NCI-H2081 (cell line): ENCODE measurements around the gene KPTN.

Experiments used
- DNase-seq, 2 experiments: peaks; one replicate each; lab custom pipeline; 2025; lab: John Stamatoyannopoulos, UW

Gene KPTN

GRCh38 chr19:47508721-47509120 is 24.7 kb upstream of the KPTN start:
- DNase-seq: no peak

- no peak for DNase-seq
Observed at GRCh38 chr19:47507924-47508553, 24.0 kb upstream of the KPTN start.

DNA sequence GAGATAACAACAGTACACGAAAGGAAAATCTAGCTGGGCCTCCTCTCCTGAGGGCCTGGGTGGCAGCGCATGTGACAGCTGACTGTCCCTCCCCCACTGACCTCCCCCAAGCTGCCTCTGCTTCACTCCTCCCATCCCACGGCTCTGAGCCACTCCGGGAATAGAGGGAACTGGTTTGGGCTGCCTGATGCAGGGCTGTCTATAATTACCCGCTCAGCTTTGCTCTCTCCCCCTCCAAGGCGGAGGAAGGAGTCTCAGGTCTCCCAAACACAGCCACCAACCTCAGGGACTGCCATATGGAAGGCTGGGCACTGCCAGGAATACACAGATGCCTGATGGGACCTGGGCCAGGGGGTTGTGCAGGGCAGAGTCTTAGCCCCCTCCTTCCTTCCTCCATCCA is 23.0 kb upstream of the KPTN start:
- DNase-seq: no peak

DNA sequence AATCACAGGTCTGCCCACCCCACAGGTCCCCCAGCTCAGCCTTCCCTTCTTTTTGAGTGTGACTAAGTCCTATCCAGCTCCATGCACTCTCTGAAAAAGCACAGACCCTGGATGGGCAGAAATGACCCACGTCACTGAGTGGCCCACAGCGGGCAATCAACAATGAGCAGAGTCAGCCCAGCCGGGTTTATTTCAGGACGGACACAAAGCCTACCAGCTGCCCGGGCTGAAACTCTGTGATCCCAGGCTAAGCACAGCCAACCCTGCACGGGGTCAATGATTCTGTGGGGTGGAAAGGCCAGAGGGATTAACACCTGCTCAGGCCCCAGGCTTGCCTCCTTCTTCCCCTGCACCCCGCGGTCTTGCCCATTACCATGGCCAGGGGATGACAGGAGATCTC is 22.4 kb upstream of the KPTN start:
- DNase-seq: no peak

DNA sequence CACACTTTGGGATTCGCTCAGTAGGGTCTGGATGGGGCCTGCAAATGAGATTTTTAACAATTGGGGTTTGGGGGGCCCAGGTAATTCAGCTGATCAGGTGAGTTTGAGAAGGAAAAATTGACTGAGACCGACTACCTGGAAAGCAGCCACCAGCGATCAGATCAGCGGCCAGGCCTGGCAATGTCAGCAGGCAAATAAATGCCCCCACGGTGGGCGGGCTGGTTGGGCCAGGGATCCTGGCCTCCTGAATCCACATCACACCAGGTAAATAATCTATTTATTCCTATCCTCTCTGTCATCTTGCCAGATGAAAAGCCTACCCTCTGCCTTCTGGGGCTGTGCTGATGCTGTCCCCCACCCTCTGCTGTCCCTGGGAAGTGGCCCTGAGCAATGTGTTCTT is 21.5 kb upstream of the KPTN start:
- no peak for DNase-seq

DNA sequence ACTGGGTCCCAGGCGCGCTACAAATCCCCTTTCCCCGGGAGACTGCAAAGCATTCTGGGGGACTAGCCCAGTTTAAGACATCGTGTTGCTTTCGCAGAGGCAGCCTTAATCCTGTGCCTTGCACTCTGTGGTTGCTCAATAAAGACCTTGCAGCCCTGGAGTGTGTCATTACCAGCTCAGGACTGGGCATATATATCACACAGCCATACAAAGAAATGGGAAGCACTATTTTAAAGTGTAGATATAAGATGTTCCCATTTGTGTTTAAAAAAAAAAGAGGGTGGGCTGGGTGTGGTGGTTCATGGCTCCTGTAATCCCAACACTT is 19.8 kb upstream of the KPTN start:
- no peak for DNase-seq

DNA sequence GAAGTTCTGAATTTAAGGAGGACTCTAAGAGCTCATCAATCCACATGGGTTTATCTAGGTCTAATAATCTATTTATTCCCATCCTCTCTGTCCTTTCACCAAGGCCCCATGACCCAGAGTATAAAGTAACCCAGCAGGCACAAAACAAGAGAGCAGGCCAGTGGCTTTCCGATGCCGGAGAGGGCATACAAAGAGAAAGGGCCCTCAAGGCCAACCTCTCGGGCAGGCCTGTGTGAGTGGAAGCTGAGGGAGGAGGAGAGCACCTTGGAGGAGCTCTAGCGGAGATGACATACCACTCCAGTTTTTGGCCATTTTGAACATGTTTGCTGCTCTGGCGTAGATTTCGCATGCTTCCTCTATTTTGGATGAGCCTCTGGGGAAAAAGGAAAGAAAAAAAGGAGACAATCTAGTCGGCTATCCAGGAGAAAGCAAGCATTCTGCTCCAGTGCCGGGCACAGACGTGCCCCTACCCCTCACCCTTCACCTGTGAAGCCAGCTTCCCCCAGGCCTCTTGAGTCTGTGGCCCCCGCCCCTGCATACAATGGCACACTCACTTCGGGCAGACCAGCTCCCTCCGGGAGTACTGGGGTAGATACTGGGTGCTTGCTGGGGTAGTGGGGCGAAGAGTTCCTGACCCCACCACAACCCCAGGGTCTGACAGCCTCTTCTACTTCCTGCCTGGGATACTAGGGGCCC is 19.3 kb upstream of the KPTN start:
- no peak for DNase-seq

DNA sequence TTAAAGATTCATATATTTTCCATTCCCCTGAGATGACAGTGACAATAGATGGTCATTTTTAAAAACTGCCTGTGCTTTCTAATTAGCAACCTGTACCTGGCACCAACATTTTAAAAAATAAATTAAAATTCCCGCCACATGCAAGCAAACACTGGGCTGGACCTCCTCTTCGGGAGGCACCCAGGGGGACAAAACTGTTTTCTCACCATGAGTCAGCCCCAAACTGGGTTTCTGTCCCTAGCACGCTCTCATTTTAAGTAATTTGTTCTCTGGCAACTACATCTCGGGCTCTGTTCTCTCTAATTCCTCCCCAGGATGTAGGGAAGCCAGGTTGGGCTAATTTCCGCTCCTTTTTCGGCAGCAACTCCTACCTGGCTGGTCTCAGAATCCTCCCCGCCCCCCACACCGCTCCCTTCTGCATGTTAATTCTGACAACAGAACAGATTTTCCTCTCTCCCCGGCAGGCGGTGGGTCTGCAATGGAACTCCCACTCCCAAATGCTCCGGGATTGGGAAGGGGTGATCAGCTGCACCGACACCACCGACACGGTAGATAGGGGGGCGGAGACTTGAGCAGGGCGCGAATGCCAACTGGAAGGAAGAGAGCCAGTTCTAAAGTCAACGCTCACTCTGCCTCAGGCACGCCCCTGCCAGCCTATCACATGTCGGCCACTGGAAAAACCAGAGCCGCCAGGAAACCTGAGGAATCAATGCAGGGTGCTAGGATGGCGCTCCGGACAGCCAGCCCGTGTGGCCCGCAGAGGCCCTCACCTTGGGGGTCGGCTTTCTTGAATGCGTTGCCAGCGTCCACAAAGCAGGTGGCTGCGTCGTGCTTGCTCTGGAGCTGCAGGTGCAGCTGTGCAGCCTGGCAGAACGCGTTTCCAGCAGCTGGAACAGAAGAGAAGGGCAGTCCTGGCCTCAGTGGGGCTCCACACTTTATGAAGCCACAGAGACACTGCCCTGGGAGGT is 16.1 kb upstream of the KPTN start:
- no peak for DNase-seq

- no peak for DNase-seq
Observed at GRCh38 chr19:47499371-47499770, 15.4 kb upstream of the KPTN start.

DNA sequence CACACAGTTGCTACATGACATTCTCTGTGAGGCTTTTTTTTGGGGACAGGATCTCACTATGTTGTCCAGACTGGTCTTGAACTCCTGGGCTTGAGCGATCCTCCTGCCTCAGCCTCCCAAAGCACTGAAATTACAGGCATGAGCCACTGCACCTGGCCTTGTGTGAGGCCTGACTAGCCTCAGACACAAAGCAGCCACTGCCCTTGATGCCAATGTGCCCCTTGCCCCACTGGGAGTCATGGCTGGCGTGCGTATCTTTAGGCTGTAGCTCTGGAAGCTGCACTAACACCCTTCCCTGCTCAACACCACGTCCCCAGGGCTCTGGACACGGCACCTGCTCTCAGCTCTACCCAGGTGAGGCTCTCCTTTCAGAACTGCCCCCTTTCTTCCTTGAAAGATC is 14.5 kb upstream of the KPTN start:
- DNase-seq: no peak

GRCh38 chr19:47497821-47498520 is 14.0 kb upstream of the KPTN start:
- DNase-seq: peak in 1 of 2 experiments; percentile 47

- DNase-seq: peak; percentile 58 to 89
Observed at GRCh38 chr19:47497050-47497766, 13.2 kb upstream of the KPTN start.

- no peak for DNase-seq
Observed at GRCh38 chr19:47495478-47496372, 11.7 kb upstream of the KPTN start.

DNA sequence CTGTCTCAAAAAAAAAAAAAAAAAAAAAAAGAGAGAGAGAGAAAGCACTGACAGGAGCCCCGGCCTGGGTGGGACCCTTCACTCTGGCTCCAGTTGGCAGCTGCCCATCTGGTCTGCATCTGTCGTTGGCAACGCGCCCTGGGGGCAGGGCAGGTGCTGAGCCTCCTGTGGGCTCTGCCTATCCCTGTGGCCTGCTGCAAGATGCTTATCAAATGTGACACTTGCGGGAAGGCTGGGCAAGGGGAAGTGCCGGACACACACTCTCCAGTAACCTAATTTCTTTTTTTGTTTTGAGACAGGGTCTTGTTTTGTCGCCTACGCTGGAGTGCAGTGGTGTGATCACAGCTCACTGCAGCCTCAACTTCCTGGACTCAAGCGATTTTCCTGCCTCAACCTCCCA is 10.7 kb upstream of the KPTN start:
- DNase-seq: peak; percentile 20 to 46

GRCh38 chr19:47494211-47494547 is 10.2 kb upstream of the KPTN start:
- no peak for DNase-seq

GRCh38 chr19:47493378-47494210 is 9.6 kb upstream of the KPTN start:
- no peak for DNase-seq

DNA sequence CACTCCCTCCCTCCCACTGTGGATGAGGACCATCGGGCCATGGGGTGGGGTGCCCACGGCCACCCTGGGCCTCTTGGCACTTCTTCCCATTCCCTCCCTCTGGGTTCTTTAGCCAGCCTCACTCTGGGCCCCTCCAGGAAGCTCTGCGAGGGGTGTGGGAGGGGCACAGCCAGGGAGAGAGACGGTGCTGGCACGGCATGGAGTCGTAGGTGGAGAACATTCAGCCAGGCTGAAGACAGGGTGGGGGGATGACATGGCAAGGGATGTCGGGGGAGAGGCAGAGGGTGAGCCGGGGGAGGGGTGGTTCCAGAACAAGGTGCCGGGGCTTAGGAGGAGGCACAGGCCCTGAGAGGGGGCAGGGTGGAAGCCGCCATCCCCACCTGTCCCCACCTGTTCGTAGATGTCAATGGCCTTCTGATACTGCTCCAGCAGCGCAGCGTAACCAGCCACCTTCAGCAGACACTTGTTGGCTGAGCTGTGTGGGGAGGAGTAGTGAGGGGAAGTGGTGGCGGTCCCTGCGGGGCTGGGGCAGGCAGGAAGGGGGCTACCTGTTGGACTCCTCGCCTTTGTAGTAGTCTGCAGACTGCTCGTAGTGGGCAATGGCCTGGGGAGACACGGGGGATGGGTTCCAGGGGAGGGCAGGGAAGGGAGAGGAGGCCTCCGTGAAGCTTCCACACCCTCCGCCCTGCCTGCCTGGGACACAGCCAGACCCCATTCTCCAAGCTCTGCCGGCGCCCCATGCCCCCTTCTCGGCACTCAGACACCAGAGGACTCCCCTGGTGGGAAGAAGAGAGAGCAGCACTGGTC is 8.8 kb upstream of the KPTN start:
- no peak for DNase-seq

- DNase-seq: no peak
Observed at GRCh38 chr19:47492137-47492533, 8.1 kb upstream of the KPTN start.
